ENCODE data around the gene PDIA5. TPM values are rescaled to one million over a fixed set of nuclear protein-coding genes. Genes with fewer than 3 reads are reported as not detected.

The PDIA5 gene
- total RNA-seq (2014; rRNA removed; shearing (Covaris generic)), result 18.5 and 22.8 TPM in 2 replicates

- peak; percentile 93 for DNase-seq (ENCODE audit: low spot score)
Observed at GRCh38 chr3:123066896-123067688, at the start of gene PDIA5. Gene PDIA5, plus strand, starts transcription at chr3:123067025. Its CDS starts 140 bp downstream, at chr3:123067165.

- no peak for DNase-seq (ENCODE audit: low spot score)
Observed at GRCh38 chr3:123018683-123019082, 48.1 kb upstream of the PDIA5 start.

GRCh38 chr3:123019161-123019560 is 47.7 kb upstream of the PDIA5 start:
- DNase-seq (ENCODE audit: low spot score), result no peak

GRCh38 chr3:123019591-123019990 is 47.2 kb upstream of the PDIA5 start:
- DNase-seq (ENCODE audit: low spot score), result no peak

- no peak for DNase-seq (ENCODE audit: low spot score)
Observed at GRCh38 chr3:123020709-123021108, 46.1 kb upstream of the PDIA5 start.

- DNase-seq (ENCODE audit: low spot score), result no peak
Observed at GRCh38 chr3:123021388-123021787, 45.4 kb upstream of the PDIA5 start.

- no peak for DNase-seq (ENCODE audit: low spot score)
Observed at GRCh38 chr3:123021996-123022510, 44.8 kb upstream of the PDIA5 start.

- no peak for DNase-seq (ENCODE audit: low spot score)
Observed at GRCh38 chr3:123024056-123024455, 42.8 kb upstream of the PDIA5 start.

- no peak for DNase-seq (ENCODE audit: low spot score)
Observed at GRCh38 chr3:123025642-123026521, 40.9 kb upstream of the PDIA5 start.

GRCh38 chr3:123026565-123027291 is 40.1 kb upstream of the PDIA5 start:
- no peak for DNase-seq (ENCODE audit: low spot score)

GRCh38 chr3:123027292-123028232 is 39.3 kb upstream of the PDIA5 start, which contains the start of gene SEMA5B:
Gene SEMA5B, minus strand, starts transcription at chr3:123027763. Its CDS starts 66,500 bp downstream, at chr3:122961263.
- DNase-seq (ENCODE audit: low spot score), result peak; percentile 12

- DNase-seq (ENCODE audit: low spot score), result peak; percentile 55
Observed at GRCh38 chr3:123028233-123028828, 38.5 kb upstream of the PDIA5 start.

GRCh38 chr3:123031051-123031450 is 35.8 kb upstream of the PDIA5 start:
- DNase-seq (ENCODE audit: low spot score), result no peak

- no peak for DNase-seq (ENCODE audit: low spot score)
Observed at GRCh38 chr3:123032057-123032456, 34.8 kb upstream of the PDIA5 start.

GRCh38 chr3:123034120-123034519 is 32.7 kb upstream of the PDIA5 start:
- DNase-seq (ENCODE audit: low spot score), result no peak

GRCh38 chr3:123034996-123035395 is 31.8 kb upstream of the PDIA5 start:
- DNase-seq (ENCODE audit: low spot score), result no peak

- no peak for DNase-seq (ENCODE audit: low spot score)
Observed at GRCh38 chr3:123036352-123037014, 30.3 kb upstream of the PDIA5 start.

- DNase-seq (ENCODE audit: low spot score), result no peak
Observed at GRCh38 chr3:123037015-123037375, 29.8 kb upstream of the PDIA5 start.

GRCh38 chr3:123038751-123039150 is 28.1 kb upstream of the PDIA5 start:
- no peak for DNase-seq (ENCODE audit: low spot score)
